ENCODE measurements around the gene LDLRAD3. TPM values are rescaled to one million over a fixed set of nuclear protein-coding genes. Genes with fewer than 3 reads are reported as not detected.

Gene LDLRAD3
- total RNA-seq, 1 experiment from 2014 or later: 12.1 TPM

- Histone ChIP-seq H3K18ac (ENCODE audit: insufficient read length, low read depth, low read length) (no peak overlapping the region), H3K23ac (ENCODE audit: insufficient read length, low read depth, low read length) (no peak overlapping the region), H4K20me1 (ENCODE audit: control insufficient read depth, insufficient read depth, insufficient read length) (no peaks in the 10 kb centered on the region), H3K56ac (ENCODE audit: insufficient read length, low read depth, low read length) (no peak overlapping the region), H3K9ac (ENCODE audit: extremely low read depth, insufficient read length, low read length) (no peak overlapping the region), H3T11ph (ENCODE audit: low read length) (no peak overlapping the region), H3K4me1 (ENCODE audit: insufficient read depth, low read length) (no peaks in the 10 kb centered on the region; the same call in 1 of the 2 replicates), H2BK120ac (ENCODE audit: low read depth, low read length, poor library complexity, severe bottlenecking) (no peak overlapping the region), H4K8ac (replicated peaks; ENCODE audit: insufficient read length, low read depth, low read length) (no peak overlapping the region), H3K79me2 (ENCODE audit: insufficient read depth, low read length) (no peaks in the 10 kb centered on the region), H2BK15ac (ENCODE audit: low read depth, low read length) (no peak overlapping the region), H3K23me2 (ENCODE audit: insufficient read length, low read depth, low read length, poor library complexity, severe bottlenecking) (no peaks in the 10 kb centered on the region), H3K79me1 (ENCODE audit: insufficient read depth, low read depth, low read length, poor library complexity, severe bottlenecking) (no peaks in the 10 kb centered on the region), H3K14ac (ENCODE audit: insufficient read depth, low read length) (no peak overlapping the region), H3K27ac (ENCODE audit: insufficient read length, low read depth, low read length) (no peak overlapping the region), H2AK5ac (ENCODE audit: insufficient read length, low read length) (no peak overlapping the region), H3K9me3 (ENCODE audit: control insufficient read depth, low read depth, low read length) (no peaks in the 10 kb centered on the region), H2BK20ac (ENCODE audit: low read depth, low read length, poor library complexity, severe bottlenecking) (no peak overlapping the region), H3K27me3 (ENCODE audit: insufficient read depth, low read length) (no peaks in the 10 kb centered on the region), H2BK12ac (ENCODE audit: insufficient read length, low read depth, low read length) (no peak overlapping the region), H3K4ac (ENCODE audit: low read depth, low read length) (no peak overlapping the region), H3K4me2 (ENCODE audit: insufficient read depth, insufficient read length, low read length) (no peak overlapping the region), H2AFZ (ENCODE audit: low read length) (no peak overlapping the region), H4K91ac (ENCODE audit: insufficient read length, low read depth, low read length) (no peak overlapping the region), H4K5ac (ENCODE audit: insufficient read length, low read depth, low read length) (no peak overlapping the region), H2BK5ac (ENCODE audit: insufficient read length, low read length) (no peak overlapping the region)
- no peak for TF ChIP-seq CTCF (conservative IDR thresholded peaks at IDR 0.05)
- peaks cover 3% of the 10 kb centered on the region in 2 experiments; a peak in 2 of 4 replicates for H3K4me1 Mint-ChIP-seq
- no peak overlapping the region for H3K4me3 Mint-ChIP-seq
- H3K36me3 Mint-ChIP-seq (ENCODE audit: insufficient read depth in 1 of 3, low read depth in 3 of 3): peaks cover 0 to 2% (median 2%) of the 10 kb centered on the region in 3 experiments; a peak in 2 of 7 replicates
- no peaks in the 10 kb centered on the region for H3K27me3 Mint-ChIP-seq (ENCODE audit: low read depth)
- no peak overlapping the region for H3K27ac Mint-ChIP-seq
- H3K9me3 Mint-ChIP-seq: no peaks in the 10 kb centered on the region; a peak in 1 of 5 replicates
- WGBS (ENCODE audit: extremely low coverage, insufficient read length, low lambda C conversion rate): no CpG with 5 or more reads among the region's 6 CpGs
- DNase-seq: no peak
Observed at GRCh38 chr11:36186340-36187175, 242.7 kb downstream of the LDLRAD3 start.
